Endometrium (tissue), 2 donors: ENCODE data around the gene SLC9A9.

Experiments used
- FAIRE-seq: peaks from 2 replicates; lab custom pipeline; 2012; peaks lifted over from hg19 to GRCh38; lab: Jason Lieb, UNC
- donor health status: control.
- donor health status: control.

The SLC9A9 gene

DNA sequence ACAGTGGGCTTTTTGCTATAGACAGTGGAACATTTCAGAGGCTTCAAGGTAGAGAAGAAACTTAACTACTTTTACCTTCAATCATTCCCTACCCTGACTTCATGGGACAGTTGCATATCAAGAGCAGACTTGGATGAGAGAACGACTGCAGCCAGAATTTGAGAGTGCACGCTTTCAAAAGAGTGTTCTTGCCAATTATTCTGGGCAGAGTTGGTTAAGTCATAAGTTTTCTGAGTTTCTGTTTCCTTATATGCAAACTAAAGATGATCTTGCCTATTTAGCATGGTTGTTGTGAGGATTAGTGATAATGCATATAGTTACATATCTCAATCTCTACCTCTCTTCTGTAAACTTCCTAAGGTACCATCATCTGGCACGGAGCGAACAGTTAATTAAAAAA is 7.6 kb downstream of the SLC9A9 start:
- no peak for FAIRE-seq

- no peak for FAIRE-seq
Measured at GRCh38 chr3:143839980-143840379, 8.3 kb downstream of the SLC9A9 start.

- FAIRE-seq: no peak
Measured at GRCh38 chr3:143837076-143837475, 11.2 kb downstream of the SLC9A9 start.

DNA sequence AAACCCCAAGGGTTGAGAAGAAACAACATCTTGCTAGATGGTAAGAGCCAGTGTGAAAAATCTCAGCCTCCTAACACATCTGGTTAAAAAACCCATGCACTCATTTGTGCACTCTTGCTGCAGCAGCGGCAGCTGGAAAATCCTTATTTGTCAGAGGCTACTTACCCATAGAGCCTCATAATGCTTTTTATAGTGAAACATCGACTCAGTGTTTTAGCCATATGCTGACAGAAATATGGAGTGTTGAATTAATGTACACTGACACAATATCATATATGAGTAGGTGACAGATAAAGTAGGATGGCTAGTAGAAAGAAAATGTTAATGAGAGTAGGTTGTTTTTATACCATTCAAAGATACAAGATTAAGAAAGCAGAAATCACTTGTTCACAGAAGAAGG is 13.0 kb downstream of the SLC9A9 start:
- FAIRE-seq: no peak

DNA sequence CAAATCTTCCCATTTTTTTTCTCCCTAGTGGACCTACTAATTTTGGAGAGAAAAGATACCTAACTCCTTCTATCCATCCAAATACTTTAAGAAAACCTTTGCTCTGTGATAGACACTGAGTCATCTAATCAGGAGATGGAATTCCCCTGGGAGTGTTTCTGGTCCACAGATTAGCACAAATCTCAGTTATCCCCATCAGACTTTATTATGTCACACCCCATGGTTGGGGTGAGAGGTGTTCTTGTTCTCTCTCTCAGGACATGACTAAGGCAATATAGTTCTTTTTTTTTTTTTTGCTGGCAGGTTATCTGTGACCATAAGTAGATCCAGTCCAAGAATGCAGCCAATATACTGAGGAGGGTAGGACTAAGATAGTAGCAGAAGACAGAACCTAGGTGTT is 15.8 kb downstream of the SLC9A9 start:
- FAIRE-seq: no peak

DNA sequence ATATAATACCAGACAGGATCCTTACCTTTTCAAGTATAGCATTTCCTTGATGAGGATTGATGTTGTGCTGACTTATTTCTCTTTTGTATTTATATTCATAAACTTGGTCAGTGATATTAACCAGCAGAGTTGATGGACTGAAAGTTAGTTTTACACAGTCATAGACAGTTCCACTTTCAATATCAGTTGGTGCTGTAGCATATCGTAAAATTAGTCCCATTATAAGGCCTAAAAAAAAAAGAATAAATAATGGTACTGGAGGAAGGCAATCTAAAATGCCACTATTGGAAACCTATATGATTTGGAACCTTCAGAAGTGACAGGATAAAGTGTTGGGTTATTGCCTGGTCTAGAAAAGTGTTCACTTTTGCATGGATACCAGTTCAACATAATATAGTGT is 16.3 kb downstream of the SLC9A9 start:
- FAIRE-seq: no peak

GRCh38 chr3:143831208-143831607 is 17.1 kb downstream of the SLC9A9 start:
- no peak for FAIRE-seq

DNA sequence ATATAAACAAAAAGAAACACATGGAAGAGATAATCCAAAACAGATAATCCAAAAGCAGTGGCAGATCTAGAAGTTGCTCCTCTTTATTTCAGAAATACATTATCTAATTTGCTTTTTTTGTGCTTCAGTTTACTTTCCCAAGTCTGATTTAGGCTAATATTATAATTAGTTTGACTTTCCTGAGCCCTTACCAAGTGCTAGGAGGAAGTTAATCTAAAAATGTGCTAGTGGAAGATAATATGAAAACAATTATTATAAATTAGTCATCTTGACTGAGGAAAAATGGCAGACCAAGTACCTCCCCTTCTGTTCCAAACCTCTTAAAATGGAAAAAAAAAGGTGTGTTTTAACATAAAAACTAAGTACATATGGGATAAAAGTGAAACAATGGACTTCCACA is 17.5 kb downstream of the SLC9A9 start:
- FAIRE-seq: no peak

GRCh38 chr3:143830063-143830462 is 18.2 kb downstream of the SLC9A9 start:
- FAIRE-seq: no peak

- FAIRE-seq: no peak
Measured at GRCh38 chr3:143827425-143827824, 20.8 kb downstream of the SLC9A9 start.

- no peak for FAIRE-seq
Measured at GRCh38 chr3:143826296-143826695, 22.0 kb downstream of the SLC9A9 start.

DNA sequence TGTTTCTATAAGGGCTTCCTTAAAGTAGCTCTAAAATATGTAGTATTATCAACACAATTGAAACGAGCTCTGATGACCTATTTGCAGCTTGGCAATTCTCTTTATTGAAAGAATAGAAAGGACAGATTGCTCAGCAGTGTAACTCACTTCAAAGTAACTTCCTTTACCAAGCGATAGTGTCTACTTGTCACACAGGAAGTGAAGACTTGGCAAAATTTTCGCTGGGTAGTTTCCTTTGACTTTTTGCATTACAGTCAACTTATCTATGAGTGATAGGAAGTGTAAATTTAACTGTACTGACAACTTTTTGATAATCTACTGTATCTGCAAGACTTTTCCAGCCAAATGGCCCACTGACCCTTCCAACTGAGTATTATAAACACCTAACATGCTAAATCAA is 22.8 kb downstream of the SLC9A9 start:
- FAIRE-seq: no peak

DNA sequence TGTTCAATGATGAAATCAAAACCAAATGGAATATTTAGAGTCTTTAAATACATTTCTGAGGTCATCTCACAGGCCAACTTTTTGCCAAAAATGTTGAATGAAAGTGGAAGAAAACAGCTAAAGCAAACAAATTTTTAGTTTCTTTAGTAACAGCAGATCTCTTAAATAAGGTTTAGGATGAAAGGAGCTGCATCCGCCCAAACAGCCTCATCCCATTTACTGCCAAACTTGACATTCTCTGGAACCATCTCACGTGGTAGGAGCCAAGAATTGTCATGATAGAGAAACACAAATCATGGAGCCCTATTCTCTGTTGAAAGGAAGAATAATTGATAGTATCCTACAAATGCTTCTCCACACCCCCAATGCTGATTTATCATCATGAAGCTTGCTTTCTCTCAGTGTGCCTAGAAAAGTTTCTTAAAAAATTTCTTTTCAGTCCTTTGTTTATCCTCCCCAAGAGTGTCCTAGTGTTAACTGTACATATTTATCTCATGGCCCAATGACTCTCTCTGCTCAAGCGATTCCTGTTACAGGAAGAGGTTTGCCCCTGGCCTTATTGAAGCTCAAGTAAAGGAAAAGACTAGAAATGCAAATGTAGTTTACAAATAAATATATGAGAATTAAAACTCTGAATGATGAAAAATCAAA is 23.4 kb downstream of the SLC9A9 start:
- FAIRE-seq: no peak

DNA sequence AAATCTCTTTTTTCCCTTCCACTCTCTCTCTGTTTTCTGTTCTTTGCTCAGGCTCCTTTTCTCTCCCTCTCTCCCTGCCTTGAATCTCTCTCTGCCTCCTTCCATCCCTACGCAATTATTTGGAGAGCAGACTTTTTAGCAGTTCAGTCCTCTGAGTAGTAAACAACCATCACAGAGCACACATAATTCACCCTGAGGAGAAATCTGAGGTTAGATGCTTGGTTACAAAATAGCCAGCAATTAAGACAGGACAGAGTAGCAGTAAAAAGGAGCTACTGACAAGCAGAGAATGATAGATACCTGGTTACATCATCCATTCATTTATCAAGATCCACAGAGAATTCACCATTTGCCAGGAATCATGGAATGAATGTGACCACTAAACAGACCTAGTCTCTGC is 25.5 kb downstream of the SLC9A9 start:
- FAIRE-seq: no peak

GRCh38 chr3:143822374-143822773 is 25.9 kb downstream of the SLC9A9 start:
- FAIRE-seq: no peak

DNA sequence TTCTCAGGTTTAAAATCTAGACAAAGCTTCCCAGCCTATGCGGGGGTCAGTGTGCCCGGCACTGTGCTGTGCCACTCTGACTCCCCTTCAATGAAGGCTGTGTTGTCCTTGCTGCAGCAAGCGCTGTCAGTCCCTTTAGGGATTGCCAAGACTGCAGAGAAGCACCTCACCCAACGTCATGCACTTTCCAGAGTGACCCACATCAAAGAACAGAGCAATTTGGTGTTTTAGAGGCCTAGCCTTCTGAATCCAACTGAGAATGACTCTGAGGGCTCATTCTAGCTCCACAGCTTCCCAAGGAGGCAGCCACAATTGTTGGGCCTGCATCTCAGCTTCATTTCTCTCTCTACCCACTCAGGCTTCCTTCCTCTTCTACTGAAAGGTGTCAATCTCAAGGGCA is 26.4 kb downstream of the SLC9A9 start:
- FAIRE-seq: no peak

GRCh38 chr3:143820466-143821221 is 27.6 kb downstream of the SLC9A9 start:
- no peak for FAIRE-seq

- no peak for FAIRE-seq
Measured at GRCh38 chr3:143819890-143820289, 28.4 kb downstream of the SLC9A9 start.

DNA sequence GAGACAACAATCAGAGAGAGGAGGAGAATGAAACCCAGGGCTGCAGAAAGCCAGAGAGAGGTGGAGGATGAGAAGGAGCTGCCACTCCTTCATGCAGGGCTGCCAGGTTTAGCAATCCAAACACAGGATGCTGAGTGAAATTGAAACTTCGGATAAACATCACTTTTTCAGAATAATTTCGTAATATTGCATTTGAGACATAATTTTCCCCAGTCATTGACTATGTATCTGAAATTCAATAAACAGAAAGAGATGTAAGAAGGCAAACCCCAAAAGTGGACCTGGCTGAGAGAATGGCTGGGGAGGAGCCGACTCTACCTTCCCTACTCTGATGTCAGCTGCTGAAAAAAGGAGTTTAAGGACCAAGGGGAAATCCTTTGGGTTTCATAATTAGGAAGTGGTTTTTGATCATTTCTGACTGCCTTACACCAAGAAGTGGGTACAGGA is 33.8 kb downstream of the SLC9A9 start:
- FAIRE-seq: no peak

- no peak for FAIRE-seq
Measured at GRCh38 chr3:143812481-143812880, 35.8 kb downstream of the SLC9A9 start.

DNA sequence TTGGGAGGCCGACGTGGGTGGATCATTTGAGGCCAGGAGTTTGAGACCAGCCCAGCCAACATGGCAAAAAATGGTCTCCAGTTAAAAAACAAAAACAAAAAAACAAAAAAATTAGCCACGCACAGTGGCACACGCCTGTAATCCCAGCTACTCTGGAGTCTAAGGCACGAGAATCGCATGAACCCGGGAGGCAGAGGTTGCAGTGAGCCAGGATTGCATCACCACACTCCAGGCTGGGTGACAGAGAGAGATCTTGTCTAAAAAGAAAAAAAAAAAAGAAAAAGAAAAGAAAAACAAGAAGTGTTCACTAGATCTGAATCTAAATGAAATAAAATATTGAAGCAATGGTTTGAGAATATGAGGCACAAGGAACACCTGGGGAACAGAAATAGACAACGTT is 36.7 kb downstream of the SLC9A9 start:
- no peak for FAIRE-seq

- FAIRE-seq: no peak
Measured at GRCh38 chr3:143810953-143811265, 37.4 kb downstream of the SLC9A9 start.

- no peak for FAIRE-seq
Measured at GRCh38 chr3:143810166-143810952, 37.9 kb downstream of the SLC9A9 start.
